Activated naive CD8-positive, alpha-beta T cell treated with anti-CD3 and anti-CD28 coated beads, Interleukin-2, amount 50 U/mL, for 24 hours (primary cell): ENCODE data around the gene RANBP3.

ENCODE experiments used
- ATAC-seq: fragments of 150-1000 bp; cut with Tn5 transposase; one replicate; pipeline ENCODE4 v1.10.0; 2021
- DNase-seq: peaks from one replicate; pipeline ENCODE4 v3.0.0; 2021
- H3K27ac Mint-ChIP-seq: one replicate; pipeline ENCODE4 v1.8.0; 2021; ENCODE audit warnings: mild to moderate bottlenecking, mixed read lengths
- H3K27me3 Mint-ChIP-seq: one replicate; pipeline ENCODE4 v1.8.0; 2021; ENCODE audit warnings: mixed read lengths
- H3K36me3 Mint-ChIP-seq: one replicate; pipeline ENCODE4 v1.8.0; 2021; ENCODE audit warnings: low read depth, mixed read lengths
- H3K4me1 Mint-ChIP-seq: one replicate; pipeline ENCODE4 v1.8.0; 2021; ENCODE audit warnings: mixed read lengths
- H3K4me3 Mint-ChIP-seq: one replicate; pipeline ENCODE4 v1.8.0; 2021; ENCODE audit warnings: mild to moderate bottlenecking, moderate library complexity, mixed read lengths
- H3K9me3 Mint-ChIP-seq: one replicate; pipeline ENCODE4 v1.8.0; 2021; ENCODE audit warnings: mixed read lengths

RANBP3 gene

GRCh38 chr19:5929179-5929578 is 48.8 kb downstream of the RANBP3 start:
- no peaks in the 10 kb centered on the region for H3K9me3 Mint-ChIP-seq

GRCh38 chr19:5927441-5927821 is 50.5 kb downstream of the RANBP3 start:
- ATAC-seq: no peak
- Mint-ChIP-seq H3K27me3 (no peaks in the 10 kb centered on the region), H3K4me3 (no peak overlapping the region), H3K4me1 (no peaks in the 10 kb centered on the region), H3K9me3 (no peaks in the 10 kb centered on the region), H3K36me3 (peaks cover 31% of the 10 kb centered on the region), H3K27ac (no peak overlapping the region)
- no peak for DNase-seq

More at GRCh38 chr19:5929179-5929578, 48.8 kb downstream of the RANBP3 start:
- Mint-ChIP-seq H3K27ac (no peak overlapping the region), H3K36me3 (peaks cover 26% of the 10 kb centered on the region), H3K4me3 (no peak overlapping the region), H3K27me3 (no peaks in the 10 kb centered on the region), H3K4me1 (no peaks in the 10 kb centered on the region)
- DNase-seq: no peak
- no peak for ATAC-seq

DNA sequence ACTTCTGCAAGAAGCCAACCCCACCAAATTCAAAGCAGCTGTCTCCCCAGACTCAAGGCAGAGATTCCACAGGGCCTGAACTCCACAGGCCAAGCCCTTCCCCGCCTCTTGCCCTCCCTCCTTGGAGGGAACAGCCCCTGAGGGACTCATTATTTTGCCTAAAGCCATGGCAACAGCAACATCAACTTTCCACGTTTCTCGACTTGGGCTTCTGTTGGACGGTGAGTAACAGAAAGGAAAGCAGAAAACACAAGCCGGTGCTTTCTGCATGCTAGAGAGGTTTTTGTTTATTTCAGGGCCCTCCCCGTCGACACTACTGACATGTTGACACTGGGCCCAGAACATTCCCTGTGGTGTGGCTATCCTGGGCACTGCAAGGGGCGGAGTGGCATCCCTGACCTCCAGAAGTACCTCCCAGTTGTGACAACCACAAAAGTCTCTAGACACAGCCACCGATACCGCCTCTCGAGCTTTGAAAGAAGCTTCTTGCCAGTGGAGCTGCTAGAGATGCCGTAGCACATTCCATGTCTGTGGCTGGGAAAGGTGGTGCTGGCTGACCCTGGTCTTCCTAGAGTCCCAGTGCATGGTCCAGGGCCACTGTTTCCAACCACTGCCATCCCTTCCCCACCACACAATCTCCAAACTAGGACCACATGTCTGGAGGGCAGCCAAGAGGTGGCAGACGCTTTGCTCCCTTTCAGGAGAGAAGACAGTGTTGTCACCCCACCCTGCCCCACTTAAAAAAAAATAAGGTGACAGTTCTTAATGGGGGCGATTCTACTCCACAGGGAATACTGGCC is 51.1 kb downstream of the RANBP3 start:
- no peaks in the 10 kb centered on the region for H3K4me1 Mint-ChIP-seq
- no peaks in the 10 kb centered on the region for H3K27me3 Mint-ChIP-seq
- ATAC-seq (no peak), DNase-seq (no peak)
- no peak overlapping the region for H3K4me3 Mint-ChIP-seq
- no peaks in the 10 kb centered on the region for H3K9me3 Mint-ChIP-seq
- no peak overlapping the region for H3K27ac Mint-ChIP-seq
- peaks cover 35% of the 10 kb centered on the region for H3K36me3 Mint-ChIP-seq

DNA sequence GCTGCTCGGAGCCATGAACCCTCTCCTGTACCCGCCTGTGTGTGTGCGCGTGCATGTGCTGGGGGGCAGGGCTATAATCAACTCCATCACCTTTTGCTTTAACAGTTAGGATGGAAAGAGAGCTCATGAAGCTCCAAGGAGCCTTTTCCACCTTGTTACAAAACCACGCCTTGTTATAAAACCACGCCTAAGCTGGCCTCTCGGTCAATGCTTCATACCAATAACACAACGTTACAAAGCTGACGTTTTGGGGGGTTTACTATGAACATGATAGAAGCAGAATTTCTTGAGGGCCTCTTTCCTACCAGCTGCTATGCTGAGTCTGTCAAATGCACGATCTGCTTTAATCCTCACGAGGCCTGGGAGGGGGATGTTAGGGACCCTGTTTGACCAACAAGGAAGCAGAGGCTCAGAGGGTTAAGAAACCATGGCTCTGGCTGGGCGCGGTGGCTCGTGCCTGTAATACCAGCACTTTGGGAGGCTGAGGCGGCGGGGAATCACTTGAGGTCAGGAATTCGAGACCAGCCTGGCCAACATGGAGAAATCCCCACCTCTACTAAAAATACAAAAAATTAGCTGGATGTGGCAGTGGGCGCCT is 52.0 kb downstream of the RANBP3 start:
- no peaks in the 10 kb centered on the region for H3K9me3 Mint-ChIP-seq
- H3K4me3 Mint-ChIP-seq: no peak overlapping the region
- no peaks in the 10 kb centered on the region for H3K27me3 Mint-ChIP-seq
- no peaks in the 10 kb centered on the region for H3K4me1 Mint-ChIP-seq
- peaks cover 35% of the 10 kb centered on the region for H3K36me3 Mint-ChIP-seq
- no peak for DNase-seq
- ATAC-seq: no peak
- no peak overlapping the region for H3K27ac Mint-ChIP-seq

GRCh38 chr19:5923356-5923755 is 54.6 kb downstream of the RANBP3 start:
- Mint-ChIP-seq H3K27me3 (no peaks in the 10 kb centered on the region), H3K36me3 (peaks cover 29% of the 10 kb centered on the region), H3K9me3 (no peaks in the 10 kb centered on the region), H3K27ac (peak overlapping the region; percentile 37), H3K4me1 (no peaks in the 10 kb centered on the region), H3K4me3 (no peak overlapping the region)
- DNase-seq (no peak), ATAC-seq (no peak)

GRCh38 chr19:5922161-5922545 is 55.8 kb downstream of the RANBP3 start:
- Mint-ChIP-seq H3K4me3 (no peak overlapping the region), H3K27me3 (no peaks in the 10 kb centered on the region), H3K36me3 (peaks cover 24% of the 10 kb centered on the region), H3K27ac (peak overlapping the region; percentile 65), H3K4me1 (no peaks in the 10 kb centered on the region), H3K9me3 (no peaks in the 10 kb centered on the region)
- ATAC-seq (no peak), DNase-seq (no peak)

DNA sequence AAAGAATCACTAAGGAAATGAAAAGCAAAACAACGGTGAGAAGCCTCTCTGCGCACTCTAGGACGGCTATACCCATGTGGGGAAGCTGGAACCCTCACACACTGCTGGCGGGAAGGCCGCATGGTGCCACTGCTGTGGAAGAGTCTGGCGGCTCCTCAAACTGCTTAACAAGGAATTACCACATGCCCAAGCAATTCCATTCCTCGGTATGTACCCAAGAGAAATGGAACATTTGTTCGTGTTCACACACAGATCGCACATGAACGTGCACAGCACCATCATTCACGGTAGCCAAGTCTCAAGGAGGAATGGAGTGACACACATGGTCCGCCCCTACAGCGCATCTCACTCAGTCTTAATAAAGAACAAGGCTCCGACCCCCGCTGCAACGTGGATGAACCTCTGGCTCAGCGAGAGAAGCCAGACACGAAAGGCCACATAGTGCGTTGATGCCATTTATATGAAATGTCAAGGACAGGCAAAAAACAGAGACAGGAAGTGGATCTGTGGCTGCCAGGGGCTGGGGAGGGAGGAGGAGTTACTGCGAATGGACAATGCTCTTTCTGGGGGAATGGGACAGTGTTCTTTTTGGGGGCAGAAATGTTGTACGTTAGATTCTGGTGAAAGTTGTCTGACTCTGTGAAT is 56.3 kb downstream of the RANBP3 start:
- Mint-ChIP-seq H3K27me3 (no peaks in the 10 kb centered on the region), H3K9me3 (no peaks in the 10 kb centered on the region), H3K36me3 (peaks cover 21% of the 10 kb centered on the region), H3K4me3 (no peak overlapping the region), H3K27ac (peak overlapping the region; percentile 65), H3K4me1 (no peaks in the 10 kb centered on the region)
- ATAC-seq: no peak
- DNase-seq: no peak

GRCh38 chr19:5918463-5919079 is 59.4 kb downstream of the RANBP3 start:
- Mint-ChIP-seq H3K27me3 (no peaks in the 10 kb centered on the region), H3K9me3 (no peaks in the 10 kb centered on the region), H3K36me3 (peaks cover 20% of the 10 kb centered on the region), H3K27ac (no peak overlapping the region), H3K4me1 (no peaks in the 10 kb centered on the region), H3K4me3 (no peak overlapping the region)
- DNase-seq: no peak
- no peak for ATAC-seq

GRCh38 chr19:5917431-5918107 is 60.4 kb downstream of the RANBP3 start:
- ATAC-seq (no peak), DNase-seq (no peak)
- Mint-ChIP-seq H3K4me1 (no peaks in the 10 kb centered on the region), H3K36me3 (peaks cover 15% of the 10 kb centered on the region), H3K9me3 (no peaks in the 10 kb centered on the region), H3K27me3 (no peaks in the 10 kb centered on the region), H3K4me3 (no peak overlapping the region), H3K27ac (no peak overlapping the region)

DNA sequence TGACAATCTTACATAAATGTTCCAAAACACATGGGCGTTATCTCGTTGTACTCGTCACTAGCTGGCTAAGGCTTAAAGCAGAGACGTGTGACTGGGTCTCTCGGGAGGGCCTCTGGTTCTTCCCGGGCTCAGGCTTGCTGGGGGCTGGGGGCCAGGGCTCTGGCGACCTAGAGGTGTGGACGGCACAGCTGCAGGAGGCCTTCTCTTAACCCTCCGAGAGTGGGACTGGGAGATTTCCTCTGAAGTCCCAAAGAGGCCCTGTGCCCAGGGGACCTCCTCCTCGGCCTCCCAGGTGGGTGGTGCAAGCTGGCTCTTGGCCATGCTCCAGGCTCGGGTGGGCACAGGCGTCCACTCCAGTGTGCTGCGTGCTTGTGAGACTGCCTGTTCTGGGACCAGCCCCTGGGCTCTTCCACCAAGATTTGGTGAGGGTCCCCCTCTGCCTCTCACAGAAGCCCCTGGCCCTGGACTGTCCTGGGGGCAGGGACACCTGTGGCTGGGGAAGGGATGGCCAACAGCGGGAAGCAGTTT is 61.7 kb downstream of the RANBP3 start:
- DNase-seq (no peak), ATAC-seq (no peak)
- Mint-ChIP-seq H3K27me3 (no peaks in the 10 kb centered on the region), H3K27ac (no peak overlapping the region), H3K36me3 (peaks cover 8% of the 10 kb centered on the region), H3K9me3 (no peaks in the 10 kb centered on the region), H3K4me3 (no peak overlapping the region), H3K4me1 (no peaks in the 10 kb centered on the region)

- no peak for DNase-seq
- Mint-ChIP-seq H3K9me3 (no peaks in the 10 kb centered on the region), H3K4me1 (no peaks in the 10 kb centered on the region), H3K27ac (no peak overlapping the region), H3K4me3 (no peak overlapping the region), H3K27me3 (no peaks in the 10 kb centered on the region), H3K36me3 (peaks cover 8% of the 10 kb centered on the region)
- no peak for ATAC-seq
These were observed 62.2 kb downstream of the RANBP3 start for GRCh38 chr19:5915782-5916165.

DNA sequence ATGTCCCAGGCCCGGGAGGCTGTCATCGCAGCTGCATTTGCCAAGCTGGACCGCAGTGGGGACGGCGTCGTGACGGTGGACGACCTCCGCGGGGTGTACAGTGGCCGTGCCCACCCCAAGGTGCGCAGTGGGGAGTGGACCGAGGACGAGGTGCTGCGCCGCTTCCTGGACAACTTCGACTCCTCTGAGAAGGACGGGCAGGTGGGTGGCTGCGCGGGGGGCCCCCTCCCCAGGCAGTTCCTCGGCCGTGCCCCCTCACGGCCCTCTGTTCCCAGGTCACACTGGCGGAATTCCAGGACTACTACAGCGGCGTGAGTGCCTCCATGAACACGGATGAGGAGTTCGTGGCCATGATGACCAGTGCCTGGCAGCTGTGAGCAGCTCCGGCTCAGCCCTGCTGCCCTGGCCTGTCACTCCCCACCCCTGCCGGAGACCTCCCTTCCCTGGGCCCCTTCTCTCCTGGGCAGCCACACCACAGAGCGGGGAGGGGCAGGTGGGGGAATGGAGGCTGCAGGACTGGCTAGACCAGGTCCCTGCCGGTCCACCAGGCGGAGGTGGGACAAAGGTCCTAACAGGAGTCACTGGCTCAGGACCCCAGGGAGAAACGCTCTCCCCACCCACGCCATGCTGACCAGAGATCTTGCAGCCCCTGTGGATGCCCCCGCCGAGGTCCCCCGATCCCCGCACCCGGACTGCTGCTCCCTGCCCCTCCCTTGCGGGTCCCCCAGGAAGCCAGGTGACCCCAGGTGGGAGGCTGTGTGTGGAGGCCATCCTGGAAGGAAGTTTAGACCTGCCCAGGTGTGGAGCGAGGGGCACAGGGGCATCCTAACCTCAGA is 62.8 kb downstream of the RANBP3 start:
- H3K4me1 Mint-ChIP-seq: no peaks in the 10 kb centered on the region
- ATAC-seq (no peak), DNase-seq (no peak)
- H3K9me3 Mint-ChIP-seq: no peaks in the 10 kb centered on the region
- no peak overlapping the region for H3K4me3 Mint-ChIP-seq
- no peaks in the 10 kb centered on the region for H3K27me3 Mint-ChIP-seq
- no peak overlapping the region for H3K27ac Mint-ChIP-seq
- peaks cover 8% of the 10 kb centered on the region for H3K36me3 Mint-ChIP-seq

GRCh38 chr19:5914358-5914774 is 63.6 kb downstream of the RANBP3 start:
- H3K36me3 Mint-ChIP-seq: peaks cover 5% of the 10 kb centered on the region
- DNase-seq: no peak
- ATAC-seq: no peak
- no peak overlapping the region for H3K27ac Mint-ChIP-seq
- no peaks in the 10 kb centered on the region for H3K4me1 Mint-ChIP-seq
- no peaks in the 10 kb centered on the region for H3K9me3 Mint-ChIP-seq
- no peak overlapping the region for H3K4me3 Mint-ChIP-seq
- no peaks in the 10 kb centered on the region for H3K27me3 Mint-ChIP-seq
